Activated CD4-positive, alpha-beta memory T cell treated with anti-CD3 and anti-CD28 coated beads for 36 hours (primary cell): ENCODE data around the gene HKDC1. TPM values are rescaled to one million over a fixed set of nuclear protein-coding genes. Genes with fewer than 3 reads are reported as not detected.
"Not testable (repeated sequence)": the region's sequence is repeated elsewhere in the genome, so short reads cannot be mapped to it uniquely, and the experiment has no call there.

Experiments
- CTCF ChIA-PET: fragments of 350-600 bp; sonication (Branson Sonifier 250); formaldehyde crosslinking; loops from one replicate; lab custom pipeline; 2021; ENCODE audit warnings: antibody characterized with exemption, inconsistent platforms; lab: Charles Lee
- POLR2A ChIA-PET: fragments of 350-600 bp; sonication (Branson Sonifier 250); formaldehyde crosslinking; loops from one replicate; lab custom pipeline; 2021; ENCODE audit warnings: antibody characterized with exemption; lab: Charles Lee
- DNase-seq: peaks from one replicate; pipeline ENCODE4 v3.0.0-alpha.2; 2020
- H3K27ac Mint-ChIP-seq: one replicate; pipeline ENCODE4 v1.8.0; 2021; ENCODE audit warnings: mixed read lengths
- H3K27me3 Mint-ChIP-seq: one replicate; pipeline ENCODE4 v1.8.0; 2021; ENCODE audit warnings: mixed read lengths
- H3K36me3 Mint-ChIP-seq: one replicate; pipeline ENCODE4 v1.8.0; 2021; ENCODE audit warnings: mixed read lengths
- H3K4me1 Mint-ChIP-seq: one replicate; pipeline ENCODE4 v1.8.0; 2021; ENCODE audit warnings: low read depth, mixed read lengths
- H3K4me3 Mint-ChIP-seq: one replicate; pipeline ENCODE4 v1.8.0; 2021; ENCODE audit warnings: mild to moderate bottlenecking, mixed read lengths
- H3K9me3 Mint-ChIP-seq: one replicate; pipeline ENCODE4 v1.8.0; 2021; ENCODE audit warnings: mixed read lengths
- intact Hi-C: fragments of 100-400 bp; cut with micrococcal nuclease; formaldehyde crosslinking; loops from one replicate; pipeline ENCODE4 v1.15.1; 2023
- total RNA-seq, 2 experiments: library from RNA; stranded (reverse); gene quantifications; one replicate each; pipeline ENCODE4 v1.2.3, GENCODE V29; 2021

Gene HKDC1
- total RNA-seq, 2 experiments from 2014 or later, result 0.67 to 1.1 TPM

GRCh38 chr10:69285699-69286098 lies 65.6 kb downstream of the HKDC1 start:
- no peaks in the 10 kb centered on the region for H3K36me3 Mint-ChIP-seq
- ChIA-PET POLR2A (no interaction called here), CTCF (no interaction called here)
- no peaks in the 10 kb centered on the region for H3K4me1 Mint-ChIP-seq
- intact Hi-C loops, result no loop called here
- H3K9me3 Mint-ChIP-seq, result no peaks in the 10 kb centered on the region
- H3K27ac Mint-ChIP-seq, result no peak overlapping the region
- DNase-seq, result no peak
- H3K27me3 Mint-ChIP-seq, result no peaks in the 10 kb centered on the region
- H3K4me3 Mint-ChIP-seq, result no peak overlapping the region

- ChIA-PET POLR2A (no interaction called here), CTCF (no interaction called here)
- Mint-ChIP-seq H3K9me3 (no peaks in the 10 kb centered on the region), H3K27me3 (no peaks in the 10 kb centered on the region), H3K4me3 (no peak overlapping the region), H3K4me1 (no peaks in the 10 kb centered on the region), H3K27ac (no peak overlapping the region), H3K36me3 (no peaks in the 10 kb centered on the region)
- DNase-seq, result no peak
- intact Hi-C loops, result no loop called here
Observed at GRCh38 chr10:69287181-69287580, 67.0 kb downstream of the HKDC1 start.

DNA sequence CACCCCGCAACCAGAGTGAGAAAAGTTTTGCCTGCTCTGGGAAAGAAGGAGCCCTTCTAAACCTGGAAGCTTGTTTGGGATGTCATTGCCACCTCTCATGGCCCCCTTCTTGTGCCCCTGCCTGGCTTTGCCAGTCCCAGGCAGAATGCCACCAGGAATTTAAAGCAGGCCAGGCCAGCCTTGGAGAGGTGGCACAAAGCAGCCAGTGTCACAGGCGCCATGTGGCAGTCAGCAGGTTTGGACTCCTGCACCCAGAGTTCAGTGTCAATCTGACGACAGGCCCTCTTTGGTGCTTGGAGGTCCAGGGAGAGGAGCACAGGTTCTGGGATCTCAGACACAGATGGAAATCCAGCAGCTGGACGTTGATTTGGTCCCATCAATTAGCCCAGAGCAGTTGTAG lies 70.9 kb downstream of the HKDC1 start:
- H3K4me1 Mint-ChIP-seq, result no peaks in the 10 kb centered on the region
- no peaks in the 10 kb centered on the region for H3K36me3 Mint-ChIP-seq
- no peak overlapping the region for H3K27ac Mint-ChIP-seq
- H3K27me3 Mint-ChIP-seq, result no peaks in the 10 kb centered on the region
- POLR2A ChIA-PET, result no interaction called here
- intact Hi-C loops, result no loop called here
- no peak for DNase-seq
- CTCF ChIA-PET, result no interaction called here
- H3K4me3 Mint-ChIP-seq, result no peak overlapping the region
- no peaks in the 10 kb centered on the region for H3K9me3 Mint-ChIP-seq

DNA sequence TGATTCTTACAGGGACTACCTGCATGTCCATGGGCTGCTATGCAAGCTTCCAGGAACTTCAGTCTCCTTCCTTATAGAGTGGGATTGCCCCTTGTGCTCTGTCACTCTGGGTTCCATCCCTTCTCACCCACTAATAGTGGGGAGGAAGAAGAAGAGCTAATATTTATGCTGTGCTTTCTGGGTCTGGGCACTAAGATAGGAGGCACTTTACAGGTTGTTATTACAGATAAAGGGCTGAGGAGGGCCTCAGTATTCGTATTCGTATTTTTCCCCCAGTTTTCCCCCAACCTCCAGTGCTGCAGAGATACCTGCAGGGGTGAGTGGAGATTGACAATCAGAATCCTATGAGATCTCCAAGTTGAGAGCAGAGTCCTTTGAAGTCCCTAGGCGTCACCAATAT lies 72.3 kb downstream of the HKDC1 start:
- DNase-seq, result no peak
- ChIA-PET POLR2A (no interaction called here), CTCF (no interaction called here)

GRCh38 chr10:69295027-69295636 lies 75.0 kb downstream of the HKDC1 start:
- no peaks in the 10 kb centered on the region for H3K36me3 Mint-ChIP-seq
- ChIA-PET POLR2A (interaction anchor here (0.6 kb wide), 1 partner anchor 67 kb away, joined by 3 read pairs; no protein-coding TSS in a partner anchor), CTCF (no interaction called here)
- intact Hi-C loops, result no loop called here
- H3K9me3 Mint-ChIP-seq, result no peaks in the 10 kb centered on the region
- no peak for DNase-seq
- H3K4me3 Mint-ChIP-seq, result no peak overlapping the region
- H3K27me3 Mint-ChIP-seq, result peaks cover 1% of the 10 kb centered on the region
- no peaks in the 10 kb centered on the region for H3K4me1 Mint-ChIP-seq
- no peak overlapping the region for H3K27ac Mint-ChIP-seq

More for the DNA sequence above, 72.3 kb downstream of the HKDC1 start:
- H3K4me3 Mint-ChIP-seq, result no peak overlapping the region
- intact Hi-C loops, result no loop called here
- no peaks in the 10 kb centered on the region for H3K36me3 Mint-ChIP-seq
- no peaks in the 10 kb centered on the region for H3K9me3 Mint-ChIP-seq
- H3K27me3 Mint-ChIP-seq, result no peaks in the 10 kb centered on the region
- no peak overlapping the region for H3K27ac Mint-ChIP-seq
- H3K4me1 Mint-ChIP-seq, result no peaks in the 10 kb centered on the region

DNA sequence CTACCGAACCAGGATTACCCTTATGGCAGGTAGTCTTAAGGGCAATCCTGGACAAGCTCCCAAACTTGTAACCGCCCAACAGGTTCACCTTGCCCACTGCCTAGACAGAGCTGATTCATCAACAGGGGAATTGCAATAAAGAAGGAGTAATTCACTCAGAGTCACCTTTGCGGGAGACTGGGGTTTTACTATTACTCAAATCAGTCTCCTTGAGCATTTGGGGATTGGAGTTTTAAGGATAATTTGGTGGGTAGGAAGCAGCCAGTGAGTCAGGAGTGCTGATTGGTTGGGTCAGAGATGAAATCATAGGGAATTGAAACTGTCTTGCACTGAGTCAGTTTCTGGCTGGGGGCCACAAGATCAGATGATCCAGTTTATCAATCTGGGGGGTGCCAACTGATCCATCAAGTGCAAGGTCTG lies 83.5 kb downstream of the HKDC1 start:
- Mint-ChIP-seq H3K27me3 (peaks cover 1% of the 10 kb centered on the region), H3K4me3 (no peak overlapping the region), H3K36me3 (no peaks in the 10 kb centered on the region), H3K4me1 (peaks cover 5% of the 10 kb centered on the region), H3K27ac (no peak overlapping the region), H3K9me3 (no peaks in the 10 kb centered on the region)
- CTCF ChIA-PET, result no interaction called here
- POLR2A ChIA-PET, result no interaction called here
- DNase-seq, result peak; percentile 49
- intact Hi-C loops, result no loop called here

GRCh38 chr10:69306421-69306820 lies 86.3 kb downstream of the HKDC1 start:
- no peak for DNase-seq
- no peak overlapping the region for H3K4me3 Mint-ChIP-seq
- H3K4me1 Mint-ChIP-seq, result peaks cover 5% of the 10 kb centered on the region
- H3K36me3 Mint-ChIP-seq, result no peaks in the 10 kb centered on the region
- H3K9me3 Mint-ChIP-seq, result no peaks in the 10 kb centered on the region
- H3K27me3 Mint-ChIP-seq, result no peaks in the 10 kb centered on the region
- ChIA-PET CTCF (no interaction called here), POLR2A (no interaction called here)
- H3K27ac Mint-ChIP-seq, result no peak overlapping the region
- intact Hi-C loops, result no loop called here

DNA sequence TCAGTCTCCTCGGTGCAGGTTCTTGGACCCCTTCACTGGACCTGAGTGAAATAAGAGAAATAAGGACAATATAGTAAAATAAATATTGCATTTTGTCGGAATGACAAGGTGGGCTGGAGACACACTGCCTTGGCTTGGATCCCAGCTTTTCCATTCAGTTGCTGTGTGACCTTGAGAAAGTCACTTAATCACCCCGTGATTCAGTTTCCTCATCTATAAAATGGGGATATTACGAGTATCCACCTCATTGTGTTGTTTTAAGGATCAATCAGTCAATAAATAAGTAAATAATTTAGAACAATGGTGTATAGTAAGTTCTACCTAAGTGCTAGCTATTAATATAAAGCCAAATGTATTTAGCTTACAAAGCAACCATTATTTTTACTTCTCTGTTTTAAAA lies 87.3 kb downstream of the HKDC1 start:
- ChIA-PET CTCF (no interaction called here), POLR2A (no interaction called here)
- intact Hi-C loops, result no loop called here
- Mint-ChIP-seq H3K36me3 (no peaks in the 10 kb centered on the region), H3K27ac (no peak overlapping the region), H3K9me3 (no peaks in the 10 kb centered on the region), H3K4me1 (peaks cover 5% of the 10 kb centered on the region), H3K27me3 (no peaks in the 10 kb centered on the region), H3K4me3 (no peak overlapping the region)
- no peak for DNase-seq

- H3K27ac Mint-ChIP-seq, H3K4me3 Mint-ChIP-seq, H3K9me3 Mint-ChIP-seq, intact Hi-C loops, CTCF ChIA-PET, H3K36me3 Mint-ChIP-seq, DNase-seq, POLR2A ChIA-PET, H3K4me1 Mint-ChIP-seq, H3K27me3 Mint-ChIP-seq: not testable (repeated sequence)
Observed at GRCh38 chr10:69308304-69308703, 88.2 kb downstream of the HKDC1 start.

- Mint-ChIP-seq H3K27ac (no peak overlapping the region), H3K27me3 (no peaks in the 10 kb centered on the region), H3K4me3 (no peak overlapping the region), H3K36me3 (no peaks in the 10 kb centered on the region), H3K4me1 (peaks cover 7% of the 10 kb centered on the region), H3K9me3 (no peaks in the 10 kb centered on the region)
- intact Hi-C loops, result no loop called here
- DNase-seq, result no peak
- ChIA-PET POLR2A (interaction anchor here (0.6 kb wide), 1 partner anchor 47 kb away, joined by 3 read pairs; no protein-coding TSS in a partner anchor), CTCF (interaction anchor here (0.7 kb wide), 1 partner anchor 72 kb away, joined by 3 read pairs; no protein-coding TSS in a partner anchor)
Observed at GRCh38 chr10:69311309-69311708, 91.2 kb downstream of the HKDC1 start.

- H3K27ac Mint-ChIP-seq, result no peak overlapping the region
- CTCF ChIA-PET, result no interaction called here
- intact Hi-C loops, result no loop called here
Observed at GRCh38 chr10:69312528-69312927, 92.4 kb downstream of the HKDC1 start.

DNA sequence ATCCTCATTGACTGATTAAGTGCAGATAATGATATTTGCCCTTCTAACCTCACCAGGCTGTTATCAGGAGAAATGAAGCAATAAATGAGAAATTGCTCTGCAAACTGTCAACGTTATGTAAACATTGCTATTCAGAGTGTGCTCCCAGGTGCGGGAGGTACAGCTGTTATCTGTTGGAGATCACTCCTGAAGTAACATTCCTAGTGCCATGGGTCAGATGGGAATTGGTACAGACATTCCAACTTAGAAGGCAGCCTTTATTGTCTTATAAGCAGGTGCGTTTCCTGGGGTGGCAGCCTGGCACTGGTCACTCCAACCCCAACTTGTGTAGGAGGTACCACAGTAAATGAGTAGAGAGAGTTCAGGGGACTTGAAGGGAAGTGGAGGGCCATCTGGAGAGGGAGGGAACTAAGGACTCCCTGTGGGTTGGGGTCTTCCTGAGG lies 95.0 kb downstream of the HKDC1 start:
- Mint-ChIP-seq H3K4me3 (no peak overlapping the region), H3K4me1 (peaks cover 24% of the 10 kb centered on the region), H3K27me3 (no peaks in the 10 kb centered on the region), H3K27ac (no peak overlapping the region), H3K9me3 (no peaks in the 10 kb centered on the region), H3K36me3 (peaks cover 12% of the 10 kb centered on the region)
- no peak for DNase-seq
- POLR2A ChIA-PET, result no interaction called here
- intact Hi-C loops, result loop anchor here (5.0 kb wide), 2 partner anchors 77 to 93 kb away; partner anchors contain the start of gene HKDC1
- CTCF ChIA-PET, result no interaction called here

More at GRCh38 chr10:69312528-69312927, 92.4 kb downstream of the HKDC1 start:
- H3K4me1 Mint-ChIP-seq, result peaks cover 18% of the 10 kb centered on the region
- no peaks in the 10 kb centered on the region for H3K27me3 Mint-ChIP-seq
- POLR2A ChIA-PET, result no interaction called here
- DNase-seq, result no peak
- no peaks in the 10 kb centered on the region for H3K36me3 Mint-ChIP-seq
- H3K9me3 Mint-ChIP-seq, result no peaks in the 10 kb centered on the region
- no peak overlapping the region for H3K4me3 Mint-ChIP-seq
